Keratinocyte (primary cell): ENCODE results near the gene MRPL33. TPM values are rescaled to one million over a fixed set of nuclear protein-coding genes. Genes with fewer than 3 reads are reported as not detected.

ENCODE experiments used
- DNase-seq: peaks from one replicate; pipeline ENCODE4 v3.0.0-alpha.2; 2011; ENCODE audit warnings: low read depth, missing footprints, low spot score
- FAIRE-seq: peaks from 2 replicates; lab custom pipeline; 2011; peaks lifted over from hg19 to GRCh38; lab: Jason Lieb, UNC
- H2AFZ ChIP-seq: 2 replicates; pipeline ENCODE4 v1.6.0; 2012; ENCODE audit warnings: low read length, control low read depth, inconsistent platforms; ENCODE audit not compliant: control insufficient read depth
- H3K27ac ChIP-seq: 2 replicates; pipeline ENCODE4 v1.5.1; 2011; ENCODE audit warnings: low read length; ENCODE audit not compliant: control insufficient read depth, insufficient read depth
- H3K27me3 ChIP-seq: 3 replicates; pipeline ENCODE4 v1.6.0; 2011; ENCODE audit warnings: low read length; ENCODE audit not compliant: control insufficient read depth, insufficient read depth; ENCODE audit errors: extremely low read depth
- H3K36me3 ChIP-seq, 2 experiments: 2 replicates in 1 of 2; 3 replicates in 1 of 2; pipeline ENCODE4 v1.5.1; 2011; ENCODE audit warnings: low read length in 2 of 2, mild to moderate bottlenecking in 1 of 2; ENCODE audit not compliant: control insufficient read depth in 2 of 2, insufficient read depth in 2 of 2; ENCODE audit errors: extremely low read depth in 1 of 2
- H3K4me1 ChIP-seq: 3 replicates; pipeline ENCODE4 v1.5.1; 2011; ENCODE audit warnings: low read length; ENCODE audit not compliant: control insufficient read depth, insufficient read depth; ENCODE audit errors: extremely low read depth
- H3K4me2 ChIP-seq: 3 replicates; pipeline ENCODE4 v1.6.0; 2011; ENCODE audit warnings: low read depth, low read length; ENCODE audit not compliant: control insufficient read depth, insufficient read depth; ENCODE audit errors: extremely low read depth
- H3K4me3 ChIP-seq, 3 experiments: fragments of 200-600 bp in 1 of 3; sonication (generic) in 1 of 3; 2 replicates in 2 of 3; 3 replicates in 1 of 3; pipeline ENCODE4 v1.5.1; 2011 to 2016; ENCODE audit warnings: low read length in 3 of 3, mild to moderate bottlenecking in 3 of 3, control low read depth in 2 of 3, inconsistent platforms in 1 of 3, low read depth in 1 of 3, mixed read lengths in 1 of 3, mixed run types in 1 of 3, moderate library complexity in 1 of 3; ENCODE audit not compliant: control insufficient read depth in 2 of 3, insufficient read depth in 2 of 3; ENCODE audit errors: extremely low read depth in 1 of 3
- H3K79me2 ChIP-seq: 2 replicates; pipeline ENCODE4 v1.6.0; 2012; ENCODE audit warnings: low read length; ENCODE audit not compliant: control insufficient read depth, insufficient read depth
- H3K9ac ChIP-seq: 3 replicates; pipeline ENCODE4 v1.6.0; 2011; ENCODE audit warnings: low read length; ENCODE audit not compliant: control insufficient read depth, insufficient read depth; ENCODE audit errors: extremely low read depth
- H3K9me1 ChIP-seq: 3 replicates; pipeline ENCODE4 v1.6.0; 2011; ENCODE audit warnings: low read length; ENCODE audit not compliant: control insufficient read depth, insufficient read depth; ENCODE audit errors: extremely low read depth
- H3K9me3 ChIP-seq: 2 replicates; pipeline ENCODE4 v1.5.1; 2012; ENCODE audit warnings: low read depth, low read length; ENCODE audit not compliant: control insufficient read depth
- H4K20me1 ChIP-seq: 3 replicates; pipeline ENCODE4 v1.6.0; 2011; ENCODE audit warnings: low read length; ENCODE audit not compliant: control insufficient read depth, insufficient read depth; ENCODE audit errors: extremely low read depth
- EZH2 ChIP-seq: IDR thresholded peaks from one replicate; pipeline ENCODE4 v1.6.1; 2012; ENCODE audit warnings: inconsistent platforms, mild to moderate bottlenecking, low read length, moderate library complexity
- dilution Hi-C: fragments of 300-500 bp; cut with MboI; formaldehyde crosslinking; loops from one replicate; pipeline ENCODE4 v1.7.0; 2020; ENCODE audit warnings: low sequenced_read_pairs; ENCODE audit not compliant: extremely low pct_ligation_motif_present
- polyA plus RNA-seq, 5 experiments: library from polyadenylated mRNA; depleted of rRNA in 3 of 5; stranded (reverse) in 3 of 5; stranded (forward) in 1 of 5; unstranded in 1 of 5; fragments of >200 nt; gene quantifications; 1 replicate in 1 of 5; 2 replicates in 3 of 5; 3 replicates in 1 of 5; pipeline versions ENCODE4 v1.2.1 to v1.2.3, GENCODE V29; 2011 to 2012; ENCODE audit warnings: missing spikeins in 2 of 5, low read depth in 1 of 5, low replicate concordance in 1 of 5
- TF ChIP-seq, protein P1 (sequence below), 3 experiments: IDR thresholded peaks in 1 of 3; conservative IDR thresholded peaks in 1 of 3; optimal IDR thresholded peaks in 1 of 3; 2 replicates in 2 of 3; 3 replicates in 1 of 3; pipeline versions ENCODE3 to v1.5.1; 2011; ENCODE audit warnings: low read length in 3 of 3, mild to moderate bottlenecking in 3 of 3, moderate library complexity in 2 of 3, control low read depth in 1 of 3, inconsistent platforms in 1 of 3; ENCODE audit not compliant: insufficient read depth in 2 of 3; ENCODE audit errors: extremely low read depth in 1 of 3

MRPL33 gene
- polyA plus RNA-seq, 1 donor (not counting 4 experiments of a cell fraction or from before 2014, with no cell fraction given): 110 TPM

- Histone ChIP-seq H4K20me1 (no peaks in the 10 kb centered on the region), H3K27ac (no peak overlapping the region), H3K9me1 (peaks cover 5% of the 10 kb centered on the region), H3K27me3 (no peaks in the 10 kb centered on the region), H3K79me2 (peaks cover 66% of the 10 kb centered on the region), H3K9ac (no peak overlapping the region), H3K4me2 (peak overlapping the region; percentile 98), H3K4me3 (no peak overlapping the region), H3K9me3 (no peaks in the 10 kb centered on the region), H3K36me3 (peaks cover 1 to 25% of the 10 kb centered on the region in 2 experiments), H3K4me1 (peaks cover 34% of the 10 kb centered on the region), H2AFZ (no peak overlapping the region)
- dilution Hi-C loops: no loop called here
- DNase-seq: no peak
- TF ChIP-seq EZH2: no peak
- TF ChIP-seq, protein P1, sequence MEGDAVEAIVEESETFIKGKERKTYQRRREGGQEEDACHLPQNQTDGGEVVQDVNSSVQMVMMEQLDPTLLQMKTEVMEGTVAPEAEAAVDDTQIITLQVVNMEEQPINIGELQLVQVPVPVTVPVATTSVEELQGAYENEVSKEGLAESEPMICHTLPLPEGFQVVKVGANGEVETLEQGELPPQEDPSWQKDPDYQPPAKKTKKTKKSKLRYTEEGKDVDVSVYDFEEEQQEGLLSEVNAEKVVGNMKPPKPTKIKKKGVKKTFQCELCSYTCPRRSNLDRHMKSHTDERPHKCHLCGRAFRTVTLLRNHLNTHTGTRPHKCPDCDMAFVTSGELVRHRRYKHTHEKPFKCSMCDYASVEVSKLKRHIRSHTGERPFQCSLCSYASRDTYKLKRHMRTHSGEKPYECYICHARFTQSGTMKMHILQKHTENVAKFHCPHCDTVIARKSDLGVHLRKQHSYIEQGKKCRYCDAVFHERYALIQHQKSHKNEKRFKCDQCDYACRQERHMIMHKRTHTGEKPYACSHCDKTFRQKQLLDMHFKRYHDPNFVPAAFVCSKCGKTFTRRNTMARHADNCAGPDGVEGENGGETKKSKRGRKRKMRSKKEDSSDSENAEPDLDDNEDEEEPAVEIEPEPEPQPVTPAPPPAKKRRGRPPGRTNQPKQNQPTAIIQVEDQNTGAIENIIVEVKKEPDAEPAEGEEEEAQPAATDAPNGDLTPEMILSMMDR (optimal IDR thresholded peaks at IDR 0.05 in 1 of 3, IDR thresholded peaks at IDR 0.05 in 1 of 3, conservative IDR thresholded peaks at IDR 0.05 in 1 of 3; ENCODE audit: extremely low read depth in 1 of 3, insufficient read depth in 2 of 3, low read length in 3 of 3): no peak
- no peak for FAIRE-seq
Measured at GRCh38 chr2:27773959-27774358, 2.4 kb downstream of the MRPL33 start.

GRCh38 chr2:27776097-27776496 is 4.6 kb downstream of the MRPL33 start:
- no peaks in the 10 kb centered on the region for H4K20me1 ChIP-seq
- H3K9me3 ChIP-seq: no peaks in the 10 kb centered on the region
- FAIRE-seq: peak; percentile 77
- H3K27me3 ChIP-seq: no peaks in the 10 kb centered on the region
- DNase-seq: peak; percentile 36
- TF ChIP-seq, protein P1 (optimal IDR thresholded peaks at IDR 0.05 in 1 of 3, IDR thresholded peaks at IDR 0.05 in 1 of 3, conservative IDR thresholded peaks at IDR 0.05 in 1 of 3; ENCODE audit: extremely low read depth in 1 of 3, insufficient read depth in 2 of 3, low read length in 3 of 3): no peak
- no peak for TF ChIP-seq EZH2
- H3K36me3 ChIP-seq: peaks cover 3 to 29% of the 10 kb centered on the region in 2 experiments
- H3K4me1 ChIP-seq: peaks cover 32% of the 10 kb centered on the region
- no peak overlapping the region for H3K9ac ChIP-seq
- H3K4me3 ChIP-seq: no peak overlapping the region
- no peak overlapping the region for H3K27ac ChIP-seq
- dilution Hi-C loops: no loop called here
- H3K9me1 ChIP-seq: peaks cover 5% of the 10 kb centered on the region
- H3K79me2 ChIP-seq: peaks cover 73% of the 10 kb centered on the region
- no peak overlapping the region for H2AFZ ChIP-seq
- peak overlapping the region; percentile 15 for H3K4me2 ChIP-seq
